Measurements from ENCODE around the gene ZSCAN30. TPM values are rescaled to one million over a fixed set of nuclear protein-coding genes. Genes with fewer than 3 reads are reported as not detected.

Gene ZSCAN30
- total and polyA plus RNA-seq, 10 of the 15 experiments (the other 5 are each of a cell fraction or from before 2014, with no cell fraction given) = 2.7 to 15.7 (median 11.2) TPM

- no peaks in the 10 kb centered on the region; the same call in 2 of the 3 replicates for H3K9me3 ChIP-seq (replicated peaks; ENCODE audit: control insufficient read depth, insufficient read depth, low read length)
- no peak overlapping the region for H3K9ac ChIP-seq (ENCODE audit: control insufficient read depth, insufficient read depth, low read length)
- no peak overlapping the region for H2AFZ ChIP-seq (ENCODE audit: control insufficient read depth, low read depth, low read length)
- no peaks in the 10 kb centered on the region for H4K20me1 ChIP-seq (ENCODE audit: control insufficient read depth, insufficient read depth)
- no peak overlapping the region for H3K4me2 ChIP-seq (ENCODE audit: control insufficient read depth, insufficient read depth)
- TF ChIP-seq NR2F1 (conservative IDR thresholded peaks at IDR 0.05) (no peak), SREBF2 (IDR thresholded peaks at IDR 0.05; ENCODE audit: low read length) (no peak), CTCF (IDR thresholded peaks at IDR 0.05 in 2 of 3, conservative IDR thresholded peaks at IDR 0.05 in 1 of 3; ENCODE audit: control insufficient read depth in 2 of 3, extremely low read depth in 1 of 3, insufficient read depth in 1 of 3, low read depth in 3 of 3, low read length in 3 of 3) (no peak), RCOR1 (conservative IDR thresholded peaks at IDR 0.05; ENCODE audit: low read depth, low read length) (no peak), YY1 (IDR thresholded peaks at IDR 0.05; ENCODE audit: low read depth, low read length) (no peak), RAD51 (IDR thresholded peaks at IDR 0.05) (no peak), SUZ12 (IDR thresholded peaks at IDR 0.05; ENCODE audit: unreplicated experiment) (no peak)
- no peak; the same call in 2 of the 3 replicates for ATAC-seq
- no peaks in the 10 kb centered on the region for H3K79me2 ChIP-seq (ENCODE audit: control insufficient read depth, insufficient read depth, low read length)
- intact Hi-C loops (cut with micrococcal nuclease; ENCODE audit: unreplicated experiment) (no loop called here), in situ Hi-C loops (cut with MboI) (no loop called here)
- POLR2A ChIA-PET = no interaction called here
- no peak for FAIRE-seq
- CTCF ChIA-PET = no interaction called here
- 98% methylated on average over 4 of the region's 4 CpGs for WGBS (ENCODE audit: insufficient coverage, insufficient replicate concordance, low lambda C conversion rate, missing lambda C conversion rate)
- no peak overlapping the region for H3K4me3 ChIP-seq
- no TSS peak for BruUV-seq (replicated peaks)
- DNase-seq (ENCODE audit: low read depth, low spot score) = no peak
- no peaks in the 10 kb centered on the region for H3K27me3 ChIP-seq (replicated peaks in 1 of 2; ENCODE audit: control insufficient read depth in 2 of 2, insufficient read depth in 2 of 2, low read length in 1 of 2)
- RAD21 ChIA-PET (ENCODE audit: unreplicated experiment) = no interaction called here
- SMC1A ChIA-PET (ENCODE audit: uncharacterized antibody, unreplicated experiment) = no interaction called here
- no peaks in the 10 kb centered on the region for H3K4me1 ChIP-seq (ENCODE audit: control insufficient read depth, insufficient read depth, low read length)
- H3K27ac ChIP-seq (ENCODE audit: control insufficient read depth, insufficient read depth) = no peak overlapping the region
- H3K36me3 ChIP-seq (ENCODE audit: control insufficient read depth in 2 of 2, insufficient read depth in 2 of 2, low read length in 1 of 2) = peaks cover 2 to 21% of the 10 kb centered on the region in 2 experiments; a peak in 3 of 4 replicates
Observed at GRCh38 chr18:35331367-35332087, 41.5 kb upstream of the ZSCAN30 start.

Data from GM12878 (cell line).